Measurements from ENCODE around the gene MFAP3. TPM values are rescaled to one million over a fixed set of nuclear protein-coding genes. Genes with fewer than 3 reads are reported as not detected.
A peak's percentile ranks its signal among the peaks of the same experiment; 100 is the strongest.
"Not testable (repeated sequence)": the region's sequence is repeated elsewhere in the genome, so short reads cannot be mapped to it uniquely, and the experiment has no call there.

The MFAP3 gene
- total RNA-seq, 2 donors from 2014 or later = 34.0 to 35.3 TPM

DNA sequence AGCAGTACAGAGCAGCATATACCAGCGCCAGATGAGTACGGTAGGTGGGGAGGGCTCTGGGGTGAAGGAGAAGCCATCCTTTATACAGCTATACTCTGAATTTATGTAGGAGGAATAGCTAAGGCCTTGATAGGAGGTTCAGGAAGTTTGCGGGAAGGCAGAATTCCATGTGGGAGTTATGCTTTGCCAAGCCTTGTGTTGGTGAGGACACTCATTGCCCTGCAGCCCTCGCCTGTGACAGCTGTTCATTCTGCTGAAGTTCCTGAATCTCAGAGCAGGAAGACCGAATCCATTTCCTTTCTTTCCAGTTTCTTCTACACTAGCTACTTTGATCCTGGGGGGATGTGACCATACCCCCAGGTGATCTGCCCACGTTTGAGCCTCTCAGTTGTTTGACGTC is 7.7 kb downstream of the MFAP3 start:
- intact Hi-C loops (cut with DNase I) = no loop called here

GRCh38 chr5:154047324-154047723 is 8.6 kb downstream of the MFAP3 start:
- ATAC-seq = no peak
- intact Hi-C loops (cut with DNase I) = no loop called here
- no peak for DNase-seq

More for the DNA sequence above, 7.7 kb downstream of the MFAP3 start:
- DNase-seq = no peak
- ATAC-seq = no peak

GRCh38 chr5:154049636-154050035 is 10.9 kb downstream of the MFAP3 start:
- ATAC-seq (no peak), DNase-seq (no peak)

DNA sequence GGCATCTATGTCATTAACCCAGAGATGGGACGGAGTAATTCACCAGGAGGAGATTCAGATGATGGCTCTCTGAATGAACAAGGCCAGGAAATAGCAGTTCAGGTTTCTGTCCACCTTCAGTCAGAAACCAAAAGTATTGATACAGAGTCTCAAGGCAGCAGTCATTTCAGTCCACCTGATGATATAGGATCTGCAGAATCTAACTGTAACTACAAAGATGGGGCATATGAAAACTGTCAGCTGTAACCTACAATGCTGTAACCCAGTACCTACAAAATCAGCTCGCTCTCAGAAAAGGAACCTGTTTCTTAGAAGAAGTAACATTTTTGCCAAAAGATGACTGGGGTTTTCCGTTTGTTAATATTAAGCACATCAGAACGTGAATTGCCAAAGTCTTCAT is 14.7 kb downstream of the MFAP3 start:
- DNase-seq = no peak
- intact Hi-C loops (cut with DNase I) = no loop called here
- ATAC-seq = no peak

More at GRCh38 chr5:154049636-154050035, 10.9 kb downstream of the MFAP3 start:
- intact Hi-C loops (cut with DNase I) = no loop called here

DNA sequence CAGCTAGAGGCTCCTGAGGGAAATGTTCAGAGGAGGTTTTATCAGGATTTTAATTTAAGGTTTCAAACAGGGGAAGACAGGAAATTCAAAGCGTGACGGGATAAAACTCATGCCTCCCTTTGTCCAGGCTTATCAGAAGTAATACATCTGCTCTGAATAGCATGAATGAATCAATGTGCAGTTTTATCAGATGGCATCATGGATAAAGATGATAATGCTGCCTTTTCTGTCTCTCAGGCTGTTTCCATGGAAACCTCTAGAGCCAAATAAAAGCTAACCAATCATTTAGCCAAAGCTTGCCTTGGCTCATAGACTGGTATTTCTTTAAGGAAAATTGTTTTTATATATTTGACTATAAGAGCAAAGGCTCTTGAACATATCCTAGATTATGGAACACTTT is 16.4 kb downstream of the MFAP3 start:
- intact Hi-C loops (cut with DNase I) = no loop called here
- ATAC-seq (no peak), DNase-seq (no peak)

GRCh38 chr5:154058055-154059038 is 19.6 kb downstream of the MFAP3 start:
- ATAC-seq = peak; percentile 73 to 82
- intact Hi-C loops (cut with DNase I) = no loop called here
- no peak for DNase-seq

- DNase-seq (no peak), ATAC-seq (peak in 1 of 2 donors; percentile 7)
- intact Hi-C loops (cut with DNase I) = no loop called here
These were observed 20.3 kb downstream of the MFAP3 start for GRCh38 chr5:154059039-154059430.

- no peak for DNase-seq
- no peak for ATAC-seq
- intact Hi-C loops (cut with DNase I) = no loop called here
These were observed 20.8 kb downstream of the MFAP3 start for GRCh38 chr5:154059583-154059982.

DNA sequence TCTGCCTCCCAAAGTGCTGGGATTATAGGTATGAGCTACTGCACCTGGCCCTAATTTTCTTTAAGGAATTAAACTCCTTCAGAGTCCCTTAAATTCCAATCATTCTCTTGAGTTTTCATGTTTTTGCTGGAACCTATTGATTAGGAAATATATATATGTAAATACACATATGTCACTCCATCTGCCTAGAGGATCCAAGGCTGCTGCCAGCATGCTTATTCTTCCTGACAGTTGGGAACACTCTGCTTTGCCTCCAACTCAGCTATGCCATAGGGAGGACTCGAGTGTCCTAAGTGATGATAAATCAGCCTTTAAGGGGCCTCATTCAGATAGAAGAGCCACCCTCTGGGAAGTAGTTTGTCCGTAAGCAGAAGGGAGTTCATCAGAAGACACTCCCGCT is 21.8 kb downstream of the MFAP3 start:
- intact Hi-C loops (cut with DNase I) = no loop called here

DNA sequence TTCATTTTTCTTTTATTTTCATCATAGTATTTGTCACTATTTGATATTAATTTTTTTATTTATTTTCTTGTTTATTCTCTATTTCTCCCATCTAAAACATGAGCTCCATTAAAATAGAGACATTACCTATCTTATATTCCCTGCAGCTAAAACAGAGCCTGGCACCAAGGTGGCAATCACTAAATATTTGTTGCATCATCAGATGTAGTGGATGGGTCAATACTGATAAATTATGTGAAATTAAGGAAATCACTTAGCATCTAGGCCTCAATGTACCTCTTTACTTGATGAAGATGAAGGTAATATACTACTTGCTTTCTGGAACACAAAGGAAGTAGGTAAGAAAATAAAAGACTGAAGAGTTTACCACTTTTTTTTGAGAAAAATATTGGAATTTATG is 24.6 kb downstream of the MFAP3 start:
- no peak for ATAC-seq
- DNase-seq = no peak
- intact Hi-C loops (cut with DNase I) = no loop called here

More for the DNA sequence above, 21.8 kb downstream of the MFAP3 start:
- DNase-seq (no peak), ATAC-seq (no peak)

GRCh38 chr5:154065971-154066370 is 27.2 kb downstream of the MFAP3 start:
- intact Hi-C loops (cut with DNase I) = loop anchor here in 1 of 2 donors (5.0 kb wide), 1 partner anchor 336 kb away; no protein-coding TSS in a partner anchor
- no peak for DNase-seq
- no peak for ATAC-seq

- intact Hi-C loops (cut with DNase I) = loop anchor here (5.0 kb wide), 3 partner anchors 107 to 337 kb away; no protein-coding TSS in a partner anchor
- ATAC-seq, DNase-seq: not testable (repeated sequence)
These were observed 31.1 kb downstream of the MFAP3 start for GRCh38 chr5:154069854-154070253.

- DNase-seq = no peak
- intact Hi-C loops (cut with DNase I) = loop anchor here (2.0 to 5.0 kb wide), 3 partner anchors 105 to 335 kb away; no protein-coding TSS in a partner anchor
- ATAC-seq = no peak
These were observed 33.1 kb downstream of the MFAP3 start for GRCh38 chr5:154071799-154072413.

- intact Hi-C loops (cut with DNase I) = loop anchor here (2.0 to 5.0 kb wide), 3 partner anchors 105 to 335 kb away; no protein-coding TSS in a partner anchor
- ATAC-seq = peak; percentile 93 to 94
- DNase-seq = peak; percentile 81
These were observed 33.8 kb downstream of the MFAP3 start for GRCh38 chr5:154072414-154073171.

DNA sequence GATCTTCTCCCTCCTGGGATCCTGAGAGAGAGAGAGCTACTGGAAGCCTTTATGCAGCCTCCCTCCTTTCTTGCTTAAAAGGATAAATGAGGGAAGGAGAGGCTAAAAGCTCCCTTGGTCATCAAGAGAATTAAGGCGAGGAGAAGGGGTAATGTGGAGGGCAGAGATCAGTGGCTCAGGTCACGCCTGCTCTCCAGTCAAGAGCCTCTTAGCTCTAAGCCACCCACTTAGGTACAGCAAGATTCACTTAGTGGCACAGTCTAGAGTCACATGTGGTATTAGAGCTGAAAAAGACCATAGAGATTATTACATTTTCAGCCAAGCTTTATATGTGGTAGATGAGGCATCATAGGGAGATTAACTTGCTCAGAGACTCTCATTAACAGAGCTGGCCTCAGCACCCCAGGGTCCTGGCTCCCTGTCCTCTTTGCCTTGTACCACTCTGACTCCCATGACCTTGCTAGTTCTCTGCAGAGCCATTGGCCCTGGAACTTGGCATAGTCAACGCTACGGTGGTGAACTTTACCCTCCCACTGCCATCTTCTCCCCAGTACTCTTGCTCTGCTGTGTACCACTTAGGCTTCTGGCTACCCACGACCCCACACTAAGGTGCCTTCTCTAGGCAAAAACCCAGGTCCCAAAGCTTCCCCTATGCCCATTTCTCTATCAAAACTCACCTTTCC is 37.6 kb downstream of the MFAP3 start:
- no peak for ATAC-seq
- intact Hi-C loops (cut with DNase I) = no loop called here
- DNase-seq = no peak

GRCh38 chr5:154077696-154078095 is 38.9 kb downstream of the MFAP3 start:
- peak; percentile 33 for DNase-seq
- peak; percentile 38 to 94 for ATAC-seq
- intact Hi-C loops (cut with DNase I) = no loop called here

GRCh38 chr5:154078272-154078671 is 39.5 kb downstream of the MFAP3 start:
- intact Hi-C loops (cut with DNase I) = no loop called here
- ATAC-seq = peak in 1 of 2 donors; percentile 18
- no peak for DNase-seq

- DNase-seq (no peak), ATAC-seq (no peak)
- intact Hi-C loops (cut with DNase I) = no loop called here
These were observed 42.5 kb downstream of the MFAP3 start for GRCh38 chr5:154081246-154081645.
